Fibroblast of peridontal ligament (primary cell): ENCODE results near the gene MCTP2.

ENCODE experiments used
- DNase-seq: peaks from one replicate; pipeline ENCODE4 v3.0.0-alpha.2; 2010; ENCODE audit errors: extremely low read depth

The MCTP2 gene

DNA sequence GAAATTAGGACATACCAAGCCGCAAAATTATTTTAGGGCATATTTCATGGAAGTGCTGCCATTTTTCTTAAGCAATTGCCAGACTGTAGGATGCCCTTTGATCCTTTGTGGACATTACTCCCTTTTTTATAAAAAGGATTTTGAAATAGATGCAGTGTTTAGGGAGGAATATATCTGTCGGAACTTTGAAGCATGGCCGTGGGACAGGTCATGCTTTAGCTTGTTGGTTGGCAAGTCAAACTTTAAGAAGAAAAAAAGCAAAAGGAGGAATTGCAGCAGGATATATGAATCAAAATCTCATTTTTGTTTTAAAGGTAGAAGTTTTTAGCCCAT lies 122.1 kb downstream of the MCTP2 start:
- no peak for DNase-seq

DNA sequence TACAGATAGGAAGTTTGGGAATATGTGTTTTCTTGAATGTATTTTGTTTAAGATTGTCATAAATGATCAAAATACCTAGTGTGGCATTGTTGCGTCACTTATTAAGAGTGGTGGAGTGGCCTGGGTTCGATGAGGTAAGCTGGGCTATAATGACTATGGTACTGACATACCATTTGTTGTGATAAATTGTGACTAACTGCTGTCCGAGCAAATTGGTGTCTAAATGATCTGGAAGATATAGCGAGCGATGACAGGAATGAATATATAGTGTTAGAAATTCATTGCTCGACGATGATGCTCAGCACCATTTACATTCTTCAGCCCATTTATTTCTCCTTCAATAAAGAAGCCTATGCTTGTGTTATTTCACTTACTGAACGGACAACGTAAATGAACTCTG lies 123.3 kb downstream of the MCTP2 start:
- DNase-seq = no peak

DNA sequence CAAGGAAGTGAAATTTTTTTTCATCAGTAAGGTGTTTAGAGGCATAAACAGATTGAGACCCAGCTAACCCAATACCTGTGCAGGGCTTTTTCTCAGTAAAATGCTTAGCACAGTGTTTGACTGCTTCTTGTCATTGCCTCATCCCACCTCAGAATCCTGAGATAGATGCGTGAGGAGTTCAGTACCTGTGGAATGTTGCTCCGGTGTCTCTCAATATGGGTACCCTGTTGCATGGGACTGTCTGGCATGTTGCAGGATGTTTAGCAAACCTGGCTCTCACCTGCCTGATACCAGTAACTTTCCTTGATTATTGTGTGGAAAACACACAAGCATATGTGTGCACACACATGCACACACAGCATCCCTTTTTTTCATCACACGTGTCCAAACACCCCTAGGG lies 128.4 kb downstream of the MCTP2 start:
- DNase-seq = no peak

DNA sequence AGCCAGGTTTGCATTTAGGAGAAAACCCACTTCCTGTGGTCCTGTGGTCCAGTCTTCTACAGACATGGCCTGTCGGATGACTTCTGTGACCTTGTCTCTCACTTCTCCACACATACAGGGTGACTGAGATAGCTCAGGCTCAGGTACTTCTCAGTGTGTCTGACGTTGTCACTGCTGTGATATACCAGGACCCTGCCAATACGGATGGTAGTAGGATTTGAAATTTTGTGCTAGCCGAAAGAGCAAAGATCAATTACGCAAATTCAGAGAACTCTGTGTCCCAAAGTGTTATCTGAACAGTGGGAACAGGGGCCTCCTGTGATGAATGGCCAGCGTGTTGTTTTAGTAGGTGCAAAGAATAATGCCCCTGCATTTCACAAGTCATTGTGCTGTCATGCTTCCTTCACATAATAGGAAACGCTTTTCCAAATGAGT lies 128.9 kb downstream of the MCTP2 start:
- DNase-seq = no peak

DNA sequence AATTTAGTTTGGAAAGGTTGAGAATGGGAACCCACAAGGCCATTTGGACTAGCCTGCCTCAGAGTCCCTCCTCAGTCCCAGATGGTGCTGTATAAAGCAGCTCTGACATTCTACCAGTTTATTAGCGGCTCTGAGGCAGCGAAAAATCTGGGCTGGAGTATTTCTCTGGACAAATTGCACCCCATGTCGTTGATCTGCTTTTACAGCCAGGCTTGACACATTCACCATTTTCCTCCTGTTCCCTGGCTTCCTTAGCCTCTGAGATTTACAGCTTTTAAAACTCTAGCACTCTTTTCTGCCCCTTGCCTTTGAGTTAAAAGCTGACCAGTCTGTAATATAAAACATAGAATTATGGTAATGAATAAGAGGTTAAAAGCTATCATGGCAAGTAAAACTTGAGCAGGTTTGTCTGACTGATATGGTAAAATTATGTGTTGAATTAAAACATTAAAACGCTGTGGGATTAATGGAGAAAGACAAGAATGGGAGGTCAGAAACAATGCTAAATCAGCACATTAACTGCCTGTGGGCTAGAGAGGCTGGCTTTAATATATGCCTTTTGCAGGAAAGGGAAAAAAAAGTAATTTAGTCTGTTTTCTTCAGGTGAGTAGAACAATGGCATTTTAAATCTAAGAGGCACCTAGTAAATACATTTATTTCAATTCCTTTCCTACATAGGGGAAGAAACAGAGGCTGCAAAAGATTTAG lies 131.2 kb downstream of the MCTP2 start:
- DNase-seq = no peak

DNA sequence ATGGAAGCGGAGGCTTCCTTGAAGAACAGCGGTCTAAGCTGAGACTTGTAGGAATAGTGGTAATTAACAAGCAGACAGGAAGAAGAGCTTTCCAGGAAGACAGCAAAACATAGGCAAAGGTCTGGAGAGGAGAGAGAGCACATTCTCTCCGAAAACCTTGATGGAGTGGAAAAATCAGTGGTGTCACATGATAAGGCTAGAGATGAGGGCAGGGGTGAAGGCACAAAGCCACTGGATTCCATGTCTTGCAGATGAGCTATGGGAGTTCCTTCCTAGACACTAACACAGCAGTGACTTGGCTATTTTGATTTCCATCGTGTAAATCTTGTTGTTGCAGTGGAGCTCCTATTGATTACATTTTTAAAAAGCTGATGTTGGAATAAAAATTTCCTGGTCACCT lies 132.0 kb downstream of the MCTP2 start:
- no peak for DNase-seq

DNA sequence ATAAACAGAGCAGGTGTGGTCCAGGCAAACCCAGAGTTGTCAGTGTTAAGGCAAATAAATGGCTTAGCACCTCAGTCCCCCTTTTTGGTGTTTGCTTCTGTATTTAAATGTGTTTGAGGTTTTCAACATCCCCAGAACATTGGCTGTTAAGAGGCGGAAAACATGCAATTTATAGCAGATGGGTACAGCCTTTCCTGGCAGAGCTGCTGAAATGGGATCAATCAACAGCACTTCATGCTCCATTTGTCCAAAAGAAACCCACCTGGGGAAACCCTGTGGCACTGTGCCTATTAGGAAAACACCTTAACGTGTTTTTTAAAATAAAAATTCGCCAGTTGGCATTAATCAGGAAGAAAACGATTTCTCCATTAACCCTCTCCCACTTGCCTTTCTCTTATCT lies 135.4 kb downstream of the MCTP2 start:
- no peak for DNase-seq

DNA sequence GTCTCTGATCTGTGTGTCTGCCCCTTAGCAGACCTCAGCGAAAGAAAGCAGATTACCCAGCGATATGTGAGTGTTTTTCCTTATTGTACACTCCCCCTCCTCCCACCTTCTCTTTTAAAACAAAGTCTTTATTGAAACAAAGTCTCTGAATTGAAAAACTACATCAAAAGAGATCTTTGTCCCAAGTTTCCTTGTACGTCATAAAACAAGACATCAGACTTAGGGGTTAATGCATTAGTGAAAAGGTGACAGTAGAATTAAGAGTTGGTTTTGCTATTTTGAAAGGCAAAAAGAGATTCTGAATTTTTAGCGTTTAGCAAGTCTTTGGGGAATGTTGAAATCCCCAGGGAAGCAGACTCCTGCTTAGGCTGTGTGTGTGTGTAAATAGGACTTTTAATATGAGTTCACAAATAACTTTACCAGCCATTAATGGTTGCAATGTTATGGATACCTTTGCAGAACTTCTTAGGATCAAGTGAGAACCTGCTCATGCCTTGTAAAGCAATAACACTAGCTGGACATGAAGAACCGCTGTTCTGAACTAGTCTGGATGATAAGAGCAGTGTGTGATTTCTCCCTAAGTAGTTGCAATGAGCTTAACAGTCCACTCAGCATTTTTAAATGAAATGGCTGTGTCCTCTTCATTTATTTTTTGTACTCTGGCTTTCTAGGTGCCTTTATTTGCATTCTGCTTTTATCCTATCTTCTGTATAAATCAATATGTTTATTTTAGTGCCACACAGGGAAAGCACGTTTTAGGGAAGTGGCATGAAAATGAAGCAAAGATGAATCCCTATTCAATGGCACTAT lies 136.6 kb downstream of the MCTP2 start:
- no peak for DNase-seq

DNA sequence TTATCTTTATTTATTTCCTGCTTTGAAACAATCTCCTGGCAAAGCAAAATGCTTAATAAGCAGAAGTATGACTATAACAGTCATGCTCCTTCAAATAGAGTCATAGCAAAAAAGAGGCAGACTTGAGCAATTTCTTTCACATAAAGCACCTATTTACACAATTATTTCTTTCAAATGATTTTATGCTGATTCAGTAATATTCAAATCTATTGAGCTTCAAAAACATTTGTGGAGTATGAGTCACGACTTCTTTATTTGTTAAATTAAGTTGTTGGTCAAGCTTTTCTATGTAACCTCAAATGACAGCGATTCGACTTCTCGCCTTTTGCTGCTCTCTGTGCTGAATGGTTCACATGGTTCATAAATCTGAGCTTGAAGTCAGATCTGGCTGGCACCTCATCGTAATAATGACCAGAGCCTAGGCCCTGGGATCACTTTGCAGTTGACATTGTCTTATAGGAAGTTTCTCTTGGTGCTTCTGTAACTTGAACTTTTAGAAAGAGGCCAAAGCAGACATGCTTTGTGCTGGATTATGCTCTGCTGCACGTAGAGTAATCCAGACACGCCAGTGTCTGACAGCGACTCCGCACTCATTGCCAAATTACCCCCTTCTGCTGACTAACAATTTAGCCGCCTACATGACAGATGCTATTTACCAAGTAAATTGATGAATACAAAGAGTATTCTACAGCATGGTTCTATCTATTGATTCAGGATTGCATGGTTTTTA lies 139.0 kb downstream of the MCTP2 start:
- DNase-seq = no peak

DNA sequence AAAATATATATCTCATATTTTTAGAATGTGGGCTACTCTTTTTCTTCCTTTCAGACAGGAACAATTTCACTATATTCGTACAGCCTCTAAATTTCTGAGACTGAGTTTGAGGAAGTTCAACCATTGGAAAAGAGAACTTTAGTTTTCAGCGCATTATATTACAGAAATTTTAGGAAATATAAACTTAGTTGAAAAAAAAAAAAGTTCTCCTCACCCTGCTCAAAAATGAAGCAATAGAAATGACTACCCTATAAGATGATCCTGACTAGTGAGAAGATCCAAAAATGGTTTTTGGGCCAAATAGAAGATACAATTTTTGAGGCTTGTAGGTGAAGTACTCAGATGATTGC lies 139.6 kb downstream of the MCTP2 start:
- no peak for DNase-seq

DNA sequence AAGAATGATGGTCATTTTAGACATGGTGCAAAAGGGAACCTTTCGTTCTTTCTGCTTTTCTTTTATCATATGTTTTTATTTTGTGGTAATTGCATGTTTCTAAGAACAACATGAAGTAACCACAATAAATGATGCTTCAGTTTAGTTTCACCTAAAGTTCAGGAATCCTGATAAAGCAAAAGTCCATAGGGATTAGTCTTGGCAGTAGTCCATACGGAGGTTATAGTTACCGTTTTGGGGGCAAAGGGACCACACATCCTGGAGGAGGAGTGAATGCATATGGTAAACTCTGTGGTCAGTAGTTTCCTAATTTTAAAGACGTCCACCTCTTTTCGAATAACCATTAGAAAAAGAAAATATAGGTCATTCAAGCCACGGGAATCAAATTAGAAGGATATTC lies 141.5 kb downstream of the MCTP2 start:
- no peak for DNase-seq

DNA sequence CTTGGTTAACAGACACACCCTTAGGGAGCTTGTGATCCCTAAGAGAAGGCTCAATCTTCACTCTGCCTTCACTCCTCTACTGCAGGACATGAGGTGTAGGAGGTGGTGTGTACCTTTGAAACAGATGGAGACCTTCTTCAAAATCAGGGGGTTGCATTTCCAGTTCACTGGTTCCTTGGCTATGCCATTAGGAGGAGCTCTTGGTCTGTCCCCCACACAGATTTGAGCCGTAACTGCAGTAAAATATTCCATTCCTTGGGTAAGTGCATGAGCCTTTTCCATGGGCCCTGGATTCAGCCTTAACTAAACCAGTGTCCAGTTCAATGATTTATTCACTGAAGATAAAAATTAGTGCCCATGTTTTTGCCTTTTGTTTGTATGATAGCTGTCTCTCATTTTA lies 144.6 kb downstream of the MCTP2 start:
- no peak for DNase-seq

DNA sequence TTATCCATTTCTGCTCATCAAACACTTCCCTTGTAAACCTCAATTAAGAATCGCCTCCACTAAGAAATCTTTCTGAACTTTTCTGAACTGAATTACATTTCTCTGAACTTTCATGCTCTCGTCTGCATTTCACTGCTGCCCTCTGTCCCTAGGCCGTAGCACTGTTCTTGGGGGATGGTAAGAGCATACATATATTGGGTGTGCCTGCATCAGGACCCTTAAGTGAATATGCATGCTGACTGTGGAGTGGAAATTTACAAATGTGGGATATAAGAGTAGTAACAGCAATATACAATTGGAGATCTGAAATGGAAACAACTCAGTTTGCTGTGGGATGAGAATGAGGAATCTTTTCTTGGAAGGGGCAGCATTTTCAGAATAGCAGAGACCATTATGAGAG lies 148.6 kb downstream of the MCTP2 start:
- DNase-seq = no peak

DNA sequence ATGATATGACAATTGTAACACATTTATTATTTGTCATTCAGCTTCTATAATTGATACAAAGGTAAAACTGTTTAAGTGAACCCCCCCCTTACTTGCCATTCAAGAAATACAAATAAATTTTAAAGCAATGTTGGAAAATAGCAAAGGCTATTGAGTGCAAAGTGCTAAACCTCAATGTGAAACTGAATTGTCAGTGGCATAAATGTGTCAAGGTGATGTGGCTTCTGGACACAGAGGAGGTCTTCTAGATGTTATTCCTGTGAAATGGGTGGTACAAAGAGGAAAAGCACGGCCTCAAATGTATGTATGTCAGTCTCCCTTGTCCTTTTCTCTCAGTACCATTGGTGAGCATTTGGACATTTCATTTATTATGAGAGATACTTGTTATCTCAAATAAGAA lies 149.4 kb downstream of the MCTP2 start:
- no peak for DNase-seq

DNA sequence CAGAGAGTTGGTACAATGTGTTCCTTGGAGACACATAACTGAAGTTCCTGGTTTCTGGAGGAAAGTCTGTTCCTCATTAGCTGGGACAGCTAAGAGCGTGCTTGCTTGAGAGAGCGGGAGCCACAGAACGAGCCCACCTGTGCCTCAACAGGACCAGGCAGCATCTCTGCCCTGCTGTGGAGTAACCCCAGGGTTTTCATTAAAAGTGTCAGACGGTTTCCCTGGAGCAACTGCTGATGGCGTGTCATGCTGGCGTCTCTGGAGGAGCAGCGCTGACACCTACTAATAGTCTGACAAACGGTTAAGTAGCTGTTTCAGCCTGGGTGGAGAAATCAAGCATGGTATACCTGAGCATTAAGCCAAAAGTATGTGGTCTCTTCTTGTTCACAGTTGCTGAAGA lies 150.0 kb downstream of the MCTP2 start:
- no peak for DNase-seq

DNA sequence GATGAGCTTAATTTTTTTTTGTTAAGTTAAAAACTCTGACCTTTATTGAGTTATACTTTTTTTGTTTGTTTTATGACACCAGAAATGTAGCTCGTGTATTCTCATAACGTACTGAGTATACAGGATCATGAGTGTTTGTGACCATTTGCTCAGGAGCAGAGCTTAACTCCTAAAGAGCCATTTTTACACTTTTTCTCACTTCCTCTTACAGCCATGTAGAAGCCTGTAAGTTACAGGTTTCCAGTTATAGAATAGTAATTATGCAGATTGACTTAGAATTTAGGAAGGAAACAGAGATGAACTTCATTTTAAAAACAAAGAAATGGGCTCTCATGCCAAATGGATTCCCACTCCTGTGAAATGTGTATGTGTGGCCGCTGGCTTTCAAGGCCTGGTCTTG lies 151.7 kb downstream of the MCTP2 start:
- DNase-seq = no peak

DNA sequence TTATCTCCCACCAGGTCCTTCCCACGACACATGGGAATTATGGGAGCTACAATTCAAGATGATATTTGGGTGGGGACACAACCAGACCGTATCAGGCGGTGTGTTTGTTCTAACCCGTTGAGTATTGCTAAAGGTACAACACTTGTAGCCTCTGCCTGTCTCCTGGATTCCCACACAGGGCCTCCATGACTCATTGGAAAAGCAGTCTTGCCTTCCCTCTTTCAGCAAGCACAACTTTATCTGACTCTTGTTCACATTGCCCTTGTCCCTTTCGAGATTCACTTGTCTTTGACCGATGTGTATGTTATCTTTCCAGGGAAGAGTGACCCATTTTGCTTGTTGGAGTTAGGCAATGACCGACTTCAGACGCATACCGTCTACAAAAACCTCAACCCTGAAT lies 152.3 kb downstream of the MCTP2 start:
- DNase-seq = no peak

DNA sequence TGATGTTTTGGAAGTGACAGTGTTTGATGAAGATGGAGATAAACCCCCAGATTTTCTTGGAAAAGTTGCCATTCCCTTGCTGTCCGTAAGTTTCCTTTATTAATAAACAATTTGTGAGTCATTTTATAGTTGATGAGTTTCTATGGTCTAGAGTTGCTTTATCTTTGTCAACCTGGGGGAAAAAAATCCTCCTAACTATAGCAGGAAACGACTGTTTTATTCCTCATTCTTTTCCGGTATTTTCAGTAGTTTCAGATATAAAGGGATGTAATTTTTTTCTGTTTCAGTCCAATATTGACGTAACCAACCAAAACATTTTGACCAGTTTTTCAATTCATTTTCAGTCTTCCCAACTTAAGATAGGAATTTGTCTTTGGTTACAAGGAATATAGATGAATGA lies 154.1 kb downstream of the MCTP2 start:
- DNase-seq = no peak

DNA sequence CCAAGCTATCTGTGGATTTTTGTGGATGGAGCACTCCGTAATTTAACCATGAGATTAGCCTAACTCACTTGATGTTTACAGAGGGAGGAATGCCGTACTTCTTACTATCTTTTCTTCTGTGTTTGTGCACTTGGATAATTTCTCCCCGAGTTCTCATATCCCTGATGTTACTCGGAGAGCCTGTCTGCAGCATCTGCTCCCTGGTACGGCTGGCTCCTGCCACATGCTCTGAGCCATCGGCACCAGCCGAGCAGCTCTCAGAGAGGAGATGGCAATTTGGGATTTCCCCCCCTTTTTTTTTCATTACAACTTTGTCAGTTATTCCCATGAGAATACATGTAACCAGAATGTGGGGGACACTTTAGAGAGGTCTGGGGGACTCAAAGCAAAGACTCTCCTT lies 155.0 kb downstream of the MCTP2 start:
- no peak for DNase-seq

DNA sequence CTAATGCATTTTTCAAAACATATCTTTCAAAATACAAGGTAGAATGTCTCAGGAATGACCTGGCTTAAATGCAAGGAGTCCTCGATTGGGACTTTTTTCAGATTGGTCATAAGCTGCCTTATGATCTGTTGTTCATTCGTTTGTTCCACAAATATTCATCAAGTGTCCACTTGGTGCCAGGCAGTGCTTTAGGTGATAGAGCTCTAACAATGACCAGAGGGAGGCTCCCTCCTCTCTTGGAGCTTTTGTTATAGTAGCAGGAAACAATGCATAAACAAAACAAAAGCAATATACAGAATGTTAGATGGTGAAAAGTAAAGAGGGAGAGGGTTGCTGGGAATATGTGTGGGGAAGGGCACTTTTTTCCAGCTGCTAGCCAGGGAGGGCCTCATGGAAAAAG lies 156.1 kb downstream of the MCTP2 start:
- DNase-seq = no peak

DNA sequence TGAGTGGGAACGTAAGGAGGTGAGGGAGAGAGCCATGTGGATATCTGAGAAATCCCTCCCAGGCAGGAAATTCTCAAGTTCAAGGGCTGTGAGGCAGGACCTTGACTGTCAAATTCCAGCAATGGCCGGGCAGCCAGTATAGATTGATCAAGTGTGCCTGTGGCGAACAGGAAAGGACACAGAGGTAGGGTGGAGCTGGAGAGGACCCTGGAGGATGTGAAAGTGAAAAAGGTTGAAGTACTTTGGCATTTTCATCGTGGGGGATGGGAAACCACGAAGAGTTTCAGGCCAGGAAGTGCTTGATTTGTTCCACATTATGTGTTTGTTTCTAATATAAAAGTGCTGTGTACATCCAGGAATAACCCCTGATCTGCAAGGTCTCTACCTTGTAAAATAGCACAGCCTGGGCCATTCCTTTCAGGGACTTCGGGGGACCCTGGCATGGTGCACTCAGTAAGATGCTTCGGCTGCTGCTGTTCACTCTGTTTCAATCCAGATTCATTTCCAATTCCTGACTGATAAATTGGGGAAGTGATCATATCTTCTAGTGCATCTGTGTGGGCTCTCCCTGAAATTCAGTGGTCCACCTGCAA lies 156.6 kb downstream of the MCTP2 start:
- DNase-seq = no peak

DNA sequence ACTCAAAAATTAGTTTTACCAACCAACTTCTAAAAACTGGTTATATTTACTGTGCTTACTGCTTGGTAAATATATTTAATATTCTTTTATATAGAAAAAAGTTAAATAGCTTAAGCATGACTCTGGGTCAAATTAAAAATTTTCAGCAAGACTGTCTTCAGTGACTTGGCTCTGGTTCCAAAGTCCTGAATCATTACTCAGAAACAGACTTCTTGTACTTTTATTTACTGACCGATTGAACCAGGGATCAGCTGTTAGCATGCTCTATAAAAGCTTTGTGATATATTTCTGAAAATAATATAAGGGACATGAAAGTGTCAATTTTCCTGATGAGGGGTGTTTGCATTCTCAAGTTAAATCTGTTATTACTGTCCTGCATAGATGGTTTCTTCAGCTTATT lies 164.3 kb downstream of the MCTP2 start:
- DNase-seq = peak; percentile 74

DNA sequence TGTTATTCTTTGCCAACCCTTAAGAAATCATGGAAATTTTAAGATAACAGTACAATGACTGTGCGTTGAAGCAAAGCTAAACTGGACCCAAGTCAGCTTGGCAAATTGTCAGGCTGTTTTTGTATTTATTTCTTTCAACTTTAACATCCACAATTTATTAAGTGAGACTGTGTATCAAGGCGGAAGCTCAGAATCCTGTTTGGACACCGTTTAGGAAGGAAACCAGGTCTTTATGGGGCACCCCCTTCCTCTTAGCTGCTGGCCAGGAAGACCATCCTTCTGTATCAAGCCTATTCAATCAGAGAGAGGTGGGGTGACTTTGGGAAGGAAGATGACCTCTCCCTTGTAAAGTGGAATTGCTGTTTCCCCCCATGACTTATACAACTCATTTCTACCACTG lies 166.0 kb downstream of the MCTP2 start:
- no peak for DNase-seq
